Measurements from ENCODE around the gene KATNBL1.

Gene KATNBL1

GRCh38 chr15:34223904-34224596 is 14.2 kb upstream of the KATNBL1 start:
- Histone ChIP-seq H3K4me3 (ENCODE audit: low read length in 2 of 2) (peak overlapping the region; percentile 78 to 86), H3K79me1 (ENCODE audit: low read depth, low read length) (peaks cover 6% of the 10 kb centered on the region), H3K9me3 (replicated peaks in 1 of 2; ENCODE audit: control insufficient read depth in 2 of 2, insufficient read depth in 1 of 2, low read depth in 1 of 2, low read length in 2 of 2) (no peaks in the 10 kb centered on the region), H3K27me3 (ENCODE audit: control insufficient read depth in 3 of 3, insufficient read depth in 3 of 3, low read depth in 1 of 3, low read length in 3 of 3) (no peaks in the 10 kb centered on the region), H2BK15ac (ENCODE audit: low read length) (no peak overlapping the region), H2AK5ac (ENCODE audit: low read depth, low read length) (no peak overlapping the region), H2BK120ac (ENCODE audit: low read depth, low read length) (no peak overlapping the region), H2BK5ac (ENCODE audit: low read length) (no peak overlapping the region), H2BK12ac (ENCODE audit: low read length) (no peak overlapping the region), H3K23ac (ENCODE audit: low read depth, low read length, poor library complexity) (no peak overlapping the region), H4K8ac (ENCODE audit: low read depth, low read length) (peak overlapping the region; percentile 52), H3K9ac (ENCODE audit: low read depth, low read length, poor library complexity) (no peak overlapping the region), H3K4ac (ENCODE audit: low read length) (no peak overlapping the region), H3K18ac (ENCODE audit: low read length) (no peak overlapping the region), H3K27ac (replicated peaks; ENCODE audit: low read length) (peak overlapping the region; percentile 67), H3K4me2 (ENCODE audit: insufficient read depth, low read length, poor library complexity, severe bottlenecking) (peak overlapping the region; percentile 59), H3K36me3 (replicated peaks in 1 of 2; ENCODE audit: control insufficient read depth in 2 of 2, insufficient read depth in 2 of 2, low read length in 2 of 2) (peaks cover 6 to 19% of the 10 kb centered on the region in 2 donors), H4K91ac (ENCODE audit: low read depth, low read length, poor library complexity) (no peak overlapping the region), H3K4me1 (ENCODE audit: control insufficient read depth in 2 of 2, insufficient read depth in 1 of 2, low read depth in 1 of 2, low read length in 2 of 2) (peaks cover 0 to 5% of the 10 kb centered on the region in 2 donors), H2AFZ (ENCODE audit: low read length) (peak overlapping the region; percentile 89), H3K14ac (ENCODE audit: low read length) (no peak overlapping the region)
- no peak for DNase-seq (ENCODE audit: low spot score)
- WGBS, 2 donors (ENCODE audit: extremely low coverage in 2 of 2, insufficient read length in 2 of 2, insufficient replicate concordance in 1 of 2): no CpG with 5 or more reads among the region's 24 CpGs

- Histone ChIP-seq H3K4me2 (ENCODE audit: insufficient read depth, low read length, poor library complexity, severe bottlenecking) (no peak overlapping the region), H3K4ac (ENCODE audit: low read length) (no peak overlapping the region), H3K23ac (ENCODE audit: low read depth, low read length, poor library complexity) (no peak overlapping the region), H3K36me3 (replicated peaks in 1 of 2; ENCODE audit: control insufficient read depth in 2 of 2, insufficient read depth in 2 of 2, low read length in 2 of 2) (no peaks in the 10 kb centered on the region), H3K27ac (replicated peaks; ENCODE audit: low read length) (no peak overlapping the region), H3K14ac (ENCODE audit: low read length) (no peak overlapping the region), H2BK5ac (ENCODE audit: low read length) (no peak overlapping the region), H3K18ac (ENCODE audit: low read length) (no peak overlapping the region), H2BK12ac (ENCODE audit: low read length) (no peak overlapping the region), H3K27me3 (ENCODE audit: control insufficient read depth in 3 of 3, insufficient read depth in 3 of 3, low read depth in 1 of 3, low read length in 3 of 3) (peaks cover 0 to 8% (median 0%) of the 10 kb centered on the region in 3 experiments), H2BK15ac (ENCODE audit: low read length) (no peak overlapping the region), H3K9me3 (replicated peaks in 1 of 2; ENCODE audit: control insufficient read depth in 2 of 2, insufficient read depth in 1 of 2, low read depth in 1 of 2, low read length in 2 of 2) (no peaks in the 10 kb centered on the region), H2AK5ac (ENCODE audit: low read depth, low read length) (no peak overlapping the region), H3K9ac (ENCODE audit: low read depth, low read length, poor library complexity) (no peak overlapping the region), H2BK120ac (ENCODE audit: low read depth, low read length) (no peak overlapping the region), H2AFZ (ENCODE audit: low read length) (no peak overlapping the region), H3K79me1 (ENCODE audit: low read depth, low read length) (no peaks in the 10 kb centered on the region), H4K8ac (ENCODE audit: low read depth, low read length) (no peak overlapping the region), H3K4me1 (ENCODE audit: control insufficient read depth in 2 of 2, insufficient read depth in 1 of 2, low read depth in 1 of 2, low read length in 2 of 2) (no peaks in the 10 kb centered on the region), H3K4me3 (ENCODE audit: low read length in 2 of 2) (no peak overlapping the region), H4K91ac (ENCODE audit: low read depth, low read length, poor library complexity) (no peak overlapping the region)
- no peak for DNase-seq (ENCODE audit: low spot score)
- WGBS, 2 donors (ENCODE audit: extremely low coverage in 2 of 2, insufficient read length in 2 of 2, insufficient replicate concordance in 1 of 2): no CpG with 5 or more reads among the region's 7 CpGs
Observed at GRCh38 chr15:34217587-34218225, 7.8 kb upstream of the KATNBL1 start.

- Histone ChIP-seq H2AFZ (ENCODE audit: low read length) (no peak overlapping the region), H2BK12ac (ENCODE audit: low read length) (no peak overlapping the region), H4K8ac (ENCODE audit: low read depth, low read length) (no peak overlapping the region), H3K4me1 (ENCODE audit: control insufficient read depth in 2 of 2, insufficient read depth in 1 of 2, low read depth in 1 of 2, low read length in 2 of 2) (no peaks in the 10 kb centered on the region), H3K36me3 (replicated peaks in 1 of 2; ENCODE audit: control insufficient read depth in 2 of 2, insufficient read depth in 2 of 2, low read length in 2 of 2) (no peaks in the 10 kb centered on the region), H2BK120ac (ENCODE audit: low read depth, low read length) (no peak overlapping the region), H3K4me2 (ENCODE audit: insufficient read depth, low read length, poor library complexity, severe bottlenecking) (no peak overlapping the region), H3K27ac (replicated peaks; ENCODE audit: low read length) (no peak overlapping the region), H2BK15ac (ENCODE audit: low read length) (no peak overlapping the region), H3K18ac (ENCODE audit: low read length) (no peak overlapping the region), H3K79me1 (ENCODE audit: low read depth, low read length) (no peaks in the 10 kb centered on the region), H2AK5ac (ENCODE audit: low read depth, low read length) (no peak overlapping the region), H2BK5ac (ENCODE audit: low read length) (no peak overlapping the region), H3K9me3 (replicated peaks in 1 of 2; ENCODE audit: control insufficient read depth in 2 of 2, insufficient read depth in 1 of 2, low read depth in 1 of 2, low read length in 2 of 2) (no peaks in the 10 kb centered on the region), H3K27me3 (ENCODE audit: control insufficient read depth in 3 of 3, insufficient read depth in 3 of 3, low read depth in 1 of 3, low read length in 3 of 3) (peaks cover 0 to 12% (median 0%) of the 10 kb centered on the region in 3 experiments), H3K14ac (ENCODE audit: low read length) (no peak overlapping the region), H3K4ac (ENCODE audit: low read length) (no peak overlapping the region), H3K23ac (ENCODE audit: low read depth, low read length, poor library complexity) (no peak overlapping the region), H3K4me3 (ENCODE audit: low read length in 2 of 2) (no peak overlapping the region), H4K91ac (ENCODE audit: low read depth, low read length, poor library complexity) (no peak overlapping the region), H3K9ac (ENCODE audit: low read depth, low read length, poor library complexity) (no peak overlapping the region)
- DNase-seq (ENCODE audit: low spot score): no peak
Observed at GRCh38 chr15:34216527-34217270, 6.8 kb upstream of the KATNBL1 start.

- H3K27ac ChIP-seq (replicated peaks; ENCODE audit: low read length): no peak overlapping the region
- no peak overlapping the region for H2AK5ac ChIP-seq (ENCODE audit: low read depth, low read length)
- no CpG with 5 or more reads among the region's 3 CpGs for WGBS, 2 donors (ENCODE audit: extremely low coverage in 2 of 2, insufficient read length in 2 of 2, insufficient replicate concordance in 1 of 2)
- no peak overlapping the region for H2BK120ac ChIP-seq (ENCODE audit: low read depth, low read length)
- H3K36me3 ChIP-seq (replicated peaks in 1 of 2; ENCODE audit: control insufficient read depth in 2 of 2, insufficient read depth in 2 of 2, low read length in 2 of 2): no peaks in the 10 kb centered on the region
- H3K27me3 ChIP-seq (ENCODE audit: control insufficient read depth in 3 of 3, insufficient read depth in 3 of 3, low read depth in 1 of 3, low read length in 3 of 3): peaks cover 0 to 18% (median 0%) of the 10 kb centered on the region in 3 experiments
- H2BK5ac ChIP-seq (ENCODE audit: low read length): no peak overlapping the region
- no peak overlapping the region for H4K91ac ChIP-seq (ENCODE audit: low read depth, low read length, poor library complexity)
- H3K4me2 ChIP-seq (ENCODE audit: insufficient read depth, low read length, poor library complexity, severe bottlenecking): no peak overlapping the region
- H2BK15ac ChIP-seq (ENCODE audit: low read length): no peak overlapping the region
- H2AFZ ChIP-seq (ENCODE audit: low read length): peak overlapping the region; percentile 17
- no peaks in the 10 kb centered on the region for H3K4me1 ChIP-seq (ENCODE audit: control insufficient read depth in 2 of 2, insufficient read depth in 1 of 2, low read depth in 1 of 2, low read length in 2 of 2)
- no peak overlapping the region for H3K4ac ChIP-seq (ENCODE audit: low read length)
- H3K79me1 ChIP-seq (ENCODE audit: low read depth, low read length): no peaks in the 10 kb centered on the region
- H3K18ac ChIP-seq (ENCODE audit: low read length): no peak overlapping the region
- H4K8ac ChIP-seq (ENCODE audit: low read depth, low read length): no peak overlapping the region
- no peak overlapping the region for H3K9ac ChIP-seq (ENCODE audit: low read depth, low read length, poor library complexity)
- no peak overlapping the region for H3K23ac ChIP-seq (ENCODE audit: low read depth, low read length, poor library complexity)
- no peak overlapping the region for H3K14ac ChIP-seq (ENCODE audit: low read length)
- H2BK12ac ChIP-seq (ENCODE audit: low read length): no peak overlapping the region
- no peak overlapping the region for H3K4me3 ChIP-seq (ENCODE audit: low read length in 2 of 2)
- no peak for DNase-seq (ENCODE audit: low spot score)
- H3K9me3 ChIP-seq (replicated peaks in 1 of 2; ENCODE audit: control insufficient read depth in 2 of 2, insufficient read depth in 1 of 2, low read depth in 1 of 2, low read length in 2 of 2): no peaks in the 10 kb centered on the region
Observed at GRCh38 chr15:34214135-34214534, 4.2 kb upstream of the KATNBL1 start.
